ENCODE data around the gene IDI2. TPM values are rescaled to one million over a fixed set of nuclear protein-coding genes. Genes with fewer than 3 reads are reported as not detected.
"Not testable (repeated sequence)": the region's sequence is repeated elsewhere in the genome, so short reads cannot be mapped to it uniquely, and the experiment has no call there.

IDI2 gene
- total RNA-seq, 2 donors from 2014 or later: 0.26 TPM; not detected in 1

DNA sequence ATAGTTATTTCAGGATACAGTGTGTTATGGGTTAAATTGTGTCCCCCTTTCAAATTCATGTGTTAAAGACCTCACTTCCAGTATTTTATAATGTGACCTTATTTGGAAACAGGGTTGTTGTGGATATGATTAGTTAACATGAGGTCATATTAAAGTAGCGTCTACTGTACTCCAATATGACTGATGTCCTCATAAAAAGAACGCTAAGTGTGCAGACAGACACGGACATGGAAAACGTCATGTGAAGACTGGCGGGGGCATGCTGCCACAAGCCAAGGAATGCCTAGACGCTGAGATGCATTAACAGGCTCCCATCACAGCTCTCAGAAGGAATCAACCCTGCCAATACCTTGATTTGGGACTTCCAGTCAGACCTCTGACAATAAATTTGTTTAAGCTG is 29.0 kb upstream of the IDI2 start:
- Mint-ChIP-seq H3K4me3 (peak overlapping the region; percentile 99), H3K27me3 (no peaks in the 10 kb centered on the region), H3K27ac (peak overlapping the region; percentile 97), H3K36me3 (ENCODE audit: low read depth) (peaks cover 92% of the 10 kb centered on the region), H3K4me1 (peaks cover 37% of the 10 kb centered on the region), H3K9me3 (no peaks in the 10 kb centered on the region)
- no peak for ATAC-seq (replicated peaks)

DNA sequence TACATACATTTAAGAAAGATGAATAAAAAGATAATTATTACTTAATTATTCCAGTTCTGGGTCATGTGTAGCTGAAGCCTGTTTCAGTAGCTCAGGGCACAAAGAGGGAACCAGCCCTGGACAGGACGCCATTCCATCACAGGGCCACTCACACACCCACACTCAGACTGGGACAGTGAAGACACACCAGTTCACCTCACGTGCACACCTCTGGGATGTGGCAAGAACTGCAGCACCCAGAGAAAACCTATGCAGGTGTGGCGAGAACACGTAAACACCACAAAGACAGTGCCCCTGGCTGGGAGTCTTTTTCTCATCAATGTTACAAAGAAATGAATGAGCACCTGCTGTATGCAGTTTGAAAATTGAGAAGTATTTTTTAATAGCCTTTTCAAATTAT is 24.9 kb upstream of the IDI2 start:
- peak overlapping the region; percentile 99 for H3K27ac Mint-ChIP-seq
- H3K4me1 Mint-ChIP-seq: peaks cover 34% of the 10 kb centered on the region
- H3K9me3 Mint-ChIP-seq: no peaks in the 10 kb centered on the region
- H3K4me3 Mint-ChIP-seq: peak overlapping the region; percentile 97
- H3K27me3 Mint-ChIP-seq: no peaks in the 10 kb centered on the region
- H3K36me3 Mint-ChIP-seq (ENCODE audit: low read depth): peaks cover 89% of the 10 kb centered on the region
- ATAC-seq (replicated peaks): no peak

DNA sequence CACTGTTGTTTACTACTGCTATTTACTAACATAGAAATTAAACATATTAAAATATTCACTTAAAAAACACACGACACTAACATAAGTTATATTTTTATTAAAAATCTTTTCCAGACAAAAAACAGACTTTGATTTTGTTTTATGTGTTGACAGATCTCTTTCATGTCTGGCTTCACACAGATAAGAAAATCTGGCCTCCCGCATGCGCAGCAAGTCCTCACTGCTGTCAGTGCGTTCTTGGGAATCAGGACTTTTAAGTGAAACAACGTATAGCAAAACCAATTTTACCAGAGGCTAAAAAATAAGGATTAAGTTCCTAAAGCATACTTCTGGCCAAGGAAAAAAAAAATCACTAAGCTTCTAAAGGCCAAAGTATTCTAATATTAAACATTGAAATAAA is 24.5 kb upstream of the IDI2 start:
- Mint-ChIP-seq H3K4me1 (peaks cover 39% of the 10 kb centered on the region), H3K27ac (peak overlapping the region; percentile 99), H3K9me3 (no peaks in the 10 kb centered on the region), H3K27me3 (no peaks in the 10 kb centered on the region), H3K4me3 (peak overlapping the region; percentile 97), H3K36me3 (ENCODE audit: low read depth) (peaks cover 89% of the 10 kb centered on the region)
- ATAC-seq (replicated peaks): no peak

DNA sequence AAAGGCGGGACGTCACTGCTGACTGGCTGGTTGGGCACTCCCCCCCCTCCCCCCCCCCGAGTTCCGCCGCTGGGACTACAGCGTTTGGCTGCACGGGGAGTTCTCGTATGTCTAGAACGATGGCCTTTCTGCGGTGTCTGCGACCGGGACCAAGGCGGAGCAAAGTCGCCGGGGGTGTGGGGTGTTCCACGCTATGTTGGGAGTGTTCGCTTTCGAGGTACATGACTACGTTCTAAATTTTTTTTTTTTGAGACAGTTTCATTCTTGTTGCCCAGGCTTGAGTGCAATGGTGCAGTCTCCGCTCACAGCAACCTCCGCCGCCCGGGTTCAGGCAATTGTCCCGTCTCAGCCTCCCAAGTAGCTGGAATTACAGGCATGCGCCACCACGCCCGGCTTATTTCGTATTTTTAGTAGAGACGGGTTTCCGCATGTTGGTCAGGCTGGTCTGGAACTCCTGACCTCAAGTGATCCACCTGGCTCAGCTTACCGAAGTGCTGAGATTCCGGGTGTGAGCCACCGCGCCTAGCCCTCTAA is 23.8 kb upstream of the IDI2 start:
- peak overlapping the region; percentile 99 for H3K27ac Mint-ChIP-seq
- H3K36me3 Mint-ChIP-seq (ENCODE audit: low read depth): peaks cover 89% of the 10 kb centered on the region

DNA sequence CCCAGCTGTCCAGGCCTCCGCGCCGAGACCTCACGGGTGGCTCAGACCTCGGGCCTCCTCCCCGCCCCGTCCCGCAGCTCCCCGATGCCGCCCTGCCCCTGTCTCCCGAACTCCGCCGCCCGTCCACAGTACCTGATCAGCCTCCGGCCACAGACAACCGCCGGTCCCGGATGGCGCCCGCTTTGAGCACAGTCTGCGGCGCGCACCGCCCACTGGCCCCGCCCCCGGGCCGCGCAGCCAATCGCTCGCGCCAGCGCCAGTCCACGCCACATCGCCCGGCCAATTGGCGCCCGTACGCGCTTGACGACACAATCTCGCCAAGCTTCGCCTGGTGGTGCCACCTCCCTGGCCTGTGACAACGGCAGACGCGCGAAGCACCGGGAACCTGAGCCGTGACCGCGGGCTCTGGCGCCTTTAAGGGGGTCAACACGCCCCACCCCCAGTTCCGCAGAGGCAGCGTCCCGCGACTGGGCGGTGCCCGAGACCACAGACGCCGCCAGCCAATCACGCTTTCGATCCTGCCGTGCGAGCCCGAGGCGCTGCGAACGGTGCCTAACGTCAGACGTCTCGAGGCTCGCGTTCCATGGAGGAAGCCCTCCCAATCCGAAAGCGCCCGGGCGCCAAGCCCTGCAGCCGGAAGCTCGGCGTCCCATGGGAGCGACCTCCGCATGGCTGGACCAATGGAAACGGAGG is 23.2 kb upstream of the IDI2 start, which contains the start of gene IDI1:
IDI1 (minus strand) TSS at position 388 of the 693 bp plus-strand sequence; CDS start at position 272, 116 bp downstream.
- Mint-ChIP-seq H3K4me1 (peaks cover 39% of the 10 kb centered on the region), H3K27me3 (no peaks in the 10 kb centered on the region), H3K4me3 (peak within 1 kb of the TSS; percentile 97), H3K27ac (peak within 1 kb of the TSS; percentile 99), H3K36me3 (ENCODE audit: low read depth) (peaks cover 89% of the 10 kb centered on the region), H3K9me3 (no peaks in the 10 kb centered on the region)
- peak; percentile 88 for ATAC-seq (replicated peaks)

More for the DNA sequence above, 23.8 kb upstream of the IDI2 start:
- peak overlapping the region; percentile 97 for H3K4me3 Mint-ChIP-seq
- H3K27me3 Mint-ChIP-seq: no peaks in the 10 kb centered on the region
- no peaks in the 10 kb centered on the region for H3K9me3 Mint-ChIP-seq
- H3K4me1 Mint-ChIP-seq: peaks cover 40% of the 10 kb centered on the region
- ATAC-seq (replicated peaks): no peak

DNA sequence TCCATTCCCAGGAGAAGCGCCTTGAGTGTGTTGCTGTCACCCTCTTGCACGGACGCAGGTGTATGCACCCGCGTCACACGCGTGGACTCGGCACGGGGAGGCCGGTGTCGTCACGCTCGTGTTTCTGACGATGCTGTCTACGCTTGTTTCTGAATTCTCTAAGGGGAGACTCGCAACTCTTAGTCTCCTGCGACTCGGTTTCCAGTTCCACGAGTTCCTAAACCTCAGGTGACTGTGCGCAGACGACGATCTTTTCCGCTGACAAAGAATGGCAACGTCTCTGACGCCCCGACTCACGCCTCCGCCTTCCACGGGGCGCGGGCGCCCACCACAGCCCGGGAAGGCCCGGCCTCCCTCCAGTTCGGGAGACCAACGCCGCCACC is 22.7 kb upstream of the IDI2 start:
- Mint-ChIP-seq H3K36me3 (ENCODE audit: low read depth) (peaks cover 89% of the 10 kb centered on the region), H3K4me1 (peaks cover 39% of the 10 kb centered on the region), H3K27me3 (no peaks in the 10 kb centered on the region), H3K27ac (peak overlapping the region; percentile 99), H3K9me3 (no peaks in the 10 kb centered on the region), H3K4me3 (peak overlapping the region; percentile 97)
- peak; percentile 21 for ATAC-seq (replicated peaks)

DNA sequence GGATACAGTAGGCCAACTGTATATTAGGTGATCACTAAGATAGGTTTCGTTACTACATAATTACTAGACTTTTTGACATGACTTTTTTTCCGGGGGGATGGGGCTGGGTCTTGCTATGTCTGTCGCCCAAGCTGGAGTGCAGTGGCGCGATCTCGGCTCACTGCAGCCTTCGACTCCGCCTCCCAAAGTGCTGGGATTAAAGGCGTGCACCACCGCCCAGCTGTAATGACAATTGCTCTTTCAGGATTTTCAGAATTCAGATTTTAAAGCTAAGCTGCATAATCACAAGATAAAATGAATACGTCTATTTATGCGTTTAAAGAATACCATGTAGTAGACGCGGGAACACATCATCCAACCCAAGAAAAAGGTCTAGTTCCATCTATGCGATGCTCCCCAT is 22.3 kb upstream of the IDI2 start:
- peaks cover 40% of the 10 kb centered on the region for H3K4me1 Mint-ChIP-seq

DNA sequence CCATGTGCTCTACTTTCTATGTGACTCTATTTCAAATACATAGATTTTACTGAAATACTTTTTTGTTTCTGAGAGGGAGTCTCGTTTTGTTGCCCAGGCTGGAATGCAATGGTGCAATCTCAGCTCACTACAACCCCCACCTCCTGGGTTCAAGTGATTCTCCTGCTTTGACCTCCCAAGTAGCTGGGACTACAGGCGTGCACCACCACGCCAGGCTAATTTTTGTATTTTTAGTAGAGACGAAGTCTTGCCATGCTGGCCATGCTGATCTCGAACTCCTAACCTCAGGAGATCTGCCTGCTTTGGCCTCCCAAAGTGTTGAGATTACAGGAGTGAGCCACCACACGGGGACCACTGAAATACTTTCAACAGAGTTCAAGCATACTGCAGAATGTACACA is 19.8 kb upstream of the IDI2 start:
- Mint-ChIP-seq H3K4me1 (peaks cover 34% of the 10 kb centered on the region), H3K36me3 (ENCODE audit: low read depth) (peaks cover 89% of the 10 kb centered on the region), H3K27me3 (no peaks in the 10 kb centered on the region), H3K9me3 (no peaks in the 10 kb centered on the region), H3K4me3 (peak overlapping the region; percentile 81), H3K27ac (peak overlapping the region; percentile 93)
- ATAC-seq (replicated peaks): no peak

More for the DNA sequence above, 22.3 kb upstream of the IDI2 start:
- peak overlapping the region; percentile 97 for H3K4me3 Mint-ChIP-seq
- peaks cover 89% of the 10 kb centered on the region for H3K36me3 Mint-ChIP-seq (ENCODE audit: low read depth)
- ATAC-seq (replicated peaks): no peak
- H3K27me3 Mint-ChIP-seq: no peaks in the 10 kb centered on the region
- no peaks in the 10 kb centered on the region for H3K9me3 Mint-ChIP-seq
- H3K27ac Mint-ChIP-seq: peak overlapping the region; percentile 99

DNA sequence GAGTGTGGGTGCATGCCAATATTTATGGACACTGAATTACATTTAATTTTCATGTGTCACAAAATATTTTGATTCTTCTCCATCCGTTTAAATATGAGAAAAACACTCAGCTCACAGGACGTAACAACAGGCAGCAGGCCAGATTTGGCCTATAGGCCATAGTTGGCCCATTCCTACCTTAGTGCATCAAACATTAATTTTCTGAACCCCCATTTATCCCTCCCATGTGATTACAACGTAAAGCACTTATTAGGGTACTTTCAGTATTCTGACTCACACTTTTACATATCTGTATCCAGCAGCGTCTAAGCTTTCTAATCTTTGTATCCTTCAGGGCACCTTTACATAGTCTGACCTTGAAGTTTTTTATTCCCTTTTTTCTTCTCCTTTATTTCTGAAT is 19.3 kb upstream of the IDI2 start:
- Mint-ChIP-seq H3K36me3 (ENCODE audit: low read depth) (peaks cover 89% of the 10 kb centered on the region), H3K9me3 (no peaks in the 10 kb centered on the region), H3K4me3 (peak overlapping the region; percentile 81), H3K4me1 (peaks cover 34% of the 10 kb centered on the region), H3K27me3 (no peaks in the 10 kb centered on the region), H3K27ac (peak overlapping the region; percentile 93)
- no peak for ATAC-seq (replicated peaks)

DNA sequence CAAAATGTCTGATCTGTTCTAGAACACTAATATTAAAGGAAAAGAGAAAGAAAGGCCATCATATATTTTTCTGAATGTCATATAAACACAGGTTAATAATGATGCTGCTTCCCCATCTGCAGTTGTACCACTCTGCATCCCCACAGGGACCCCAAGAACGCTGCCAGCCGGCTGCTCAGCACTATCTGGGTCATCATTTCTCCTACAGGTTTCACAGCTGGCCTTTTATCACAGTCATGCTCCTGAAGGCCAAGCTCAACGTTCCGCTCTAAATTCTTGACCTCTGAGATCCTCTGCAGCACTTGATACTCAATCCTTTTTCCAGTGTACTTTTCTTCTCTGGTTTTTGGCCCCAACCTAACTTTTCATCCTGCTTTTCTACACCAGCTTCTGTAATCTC is 18.5 kb upstream of the IDI2 start:
- peaks cover 91% of the 10 kb centered on the region for H3K36me3 Mint-ChIP-seq (ENCODE audit: low read depth)
- peak overlapping the region; percentile 81 for H3K4me3 Mint-ChIP-seq
- no peaks in the 10 kb centered on the region for H3K9me3 Mint-ChIP-seq

DNA sequence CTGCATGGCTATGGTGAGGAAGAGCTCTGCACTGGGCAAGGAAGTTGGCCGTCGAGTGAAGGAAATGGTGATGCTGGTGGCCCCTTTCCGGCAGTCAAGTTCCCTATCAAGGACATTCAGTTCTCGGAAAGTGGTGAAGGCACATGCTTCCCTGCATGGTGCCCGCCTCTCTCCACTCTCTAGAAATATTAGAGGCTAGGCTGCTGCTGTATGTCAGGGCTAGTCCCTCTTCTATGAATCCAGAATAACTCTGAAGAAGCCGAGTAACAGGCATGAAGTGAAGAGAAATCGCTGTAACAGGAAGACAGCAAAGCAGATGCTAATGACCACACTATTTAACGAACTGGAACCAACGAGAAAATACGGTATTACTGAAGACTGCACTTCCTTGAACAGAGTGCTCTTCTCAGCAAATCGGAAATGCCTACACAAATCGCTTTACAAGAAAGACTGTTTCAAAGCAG is 17.9 kb upstream of the IDI2 start:
- Mint-ChIP-seq H3K4me3 (peak overlapping the region; percentile 81), H3K9me3 (no peaks in the 10 kb centered on the region), H3K27me3 (no peaks in the 10 kb centered on the region), H3K36me3 (ENCODE audit: low read depth) (peaks cover 86% of the 10 kb centered on the region), H3K27ac (peak overlapping the region; percentile 93), H3K4me1 (peaks cover 34% of the 10 kb centered on the region)
- peak; percentile 43 for ATAC-seq (replicated peaks)

More for the DNA sequence above, 18.5 kb upstream of the IDI2 start:
- H3K4me1 Mint-ChIP-seq: peaks cover 34% of the 10 kb centered on the region
- no peak for ATAC-seq (replicated peaks)
- H3K27ac Mint-ChIP-seq: peak overlapping the region; percentile 93
- no peaks in the 10 kb centered on the region for H3K27me3 Mint-ChIP-seq

DNA sequence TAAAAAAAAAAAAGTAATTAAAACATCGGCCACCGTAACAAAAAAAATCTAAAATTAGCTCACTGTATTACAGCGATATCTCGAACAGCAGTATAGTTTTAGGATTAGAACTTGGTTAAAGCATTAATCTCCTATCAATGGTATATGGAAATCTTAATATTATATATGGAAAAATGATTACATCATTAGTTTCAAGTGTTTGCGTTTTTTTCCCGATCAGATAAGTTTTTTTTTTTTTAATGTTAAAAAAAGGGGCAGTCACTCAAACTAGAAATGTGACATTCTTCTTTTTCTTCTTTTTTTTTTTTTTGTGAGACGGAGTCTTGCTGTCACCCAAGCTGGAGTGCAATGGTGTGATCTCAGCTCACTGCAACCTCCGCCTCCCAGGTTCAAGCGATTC is 15.9 kb upstream of the IDI2 start:
- Mint-ChIP-seq H3K27me3 (no peaks in the 10 kb centered on the region), H3K27ac (no peak overlapping the region), H3K36me3 (ENCODE audit: low read depth) (peaks cover 92% of the 10 kb centered on the region), H3K4me3 (no peak overlapping the region), H3K9me3 (no peaks in the 10 kb centered on the region), H3K4me1 (peaks cover 26% of the 10 kb centered on the region)
- no peak for ATAC-seq (replicated peaks)

DNA sequence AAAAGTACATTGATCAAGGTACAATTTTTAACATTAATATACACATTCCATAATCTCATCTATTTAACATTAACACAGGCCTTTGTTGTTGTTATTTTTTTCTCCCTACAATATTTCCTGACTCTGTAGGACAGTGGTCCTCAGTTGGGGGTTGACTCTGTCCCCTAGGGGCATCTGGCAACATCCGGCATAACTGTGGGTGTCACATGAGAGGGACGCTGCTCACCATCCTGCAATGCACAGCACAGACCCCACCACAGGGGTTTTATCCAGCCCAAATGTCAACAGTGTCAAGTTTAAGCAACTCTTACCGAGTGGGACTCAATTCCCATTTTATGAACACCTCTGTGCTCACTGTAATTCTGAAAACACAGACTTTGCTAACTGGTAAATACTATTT is 14.5 kb upstream of the IDI2 start:
- ATAC-seq (replicated peaks): no peak
- Mint-ChIP-seq H3K9me3 (no peaks in the 10 kb centered on the region), H3K27ac (no peak overlapping the region), H3K27me3 (no peaks in the 10 kb centered on the region), H3K36me3 (ENCODE audit: low read depth) (peaks cover 85% of the 10 kb centered on the region), H3K4me3 (no peak overlapping the region), H3K4me1 (peaks cover 19% of the 10 kb centered on the region)

DNA sequence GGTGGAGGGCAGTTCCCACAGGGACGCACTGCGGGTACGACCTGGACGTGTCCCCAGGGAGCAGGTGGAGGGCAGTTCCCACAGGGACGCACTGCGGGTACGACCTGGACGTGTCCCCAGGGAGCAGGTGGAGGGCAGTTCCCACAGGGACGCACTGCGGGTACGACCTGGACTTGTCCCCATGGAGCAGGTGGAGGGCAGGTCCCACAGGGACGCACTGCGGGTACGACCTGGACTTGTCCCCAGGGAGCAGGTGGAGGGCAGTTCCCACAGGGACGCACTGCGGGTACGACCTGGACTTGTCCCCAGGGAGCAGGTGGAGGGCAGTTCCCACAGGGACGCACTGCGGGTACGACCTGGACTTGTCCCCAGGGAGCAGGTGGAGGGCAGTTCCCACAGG is 13.1 kb upstream of the IDI2 start:
- not testable (repeated sequence) for ATAC-seq (replicated peaks); H3K4me1 Mint-ChIP-seq; H3K27me3 Mint-ChIP-seq; H3K9me3 Mint-ChIP-seq; H3K27ac Mint-ChIP-seq; H3K4me3 Mint-ChIP-seq
- H3K36me3 Mint-ChIP-seq (ENCODE audit: low read depth): peaks cover 71% of the 10 kb centered on the region

DNA sequence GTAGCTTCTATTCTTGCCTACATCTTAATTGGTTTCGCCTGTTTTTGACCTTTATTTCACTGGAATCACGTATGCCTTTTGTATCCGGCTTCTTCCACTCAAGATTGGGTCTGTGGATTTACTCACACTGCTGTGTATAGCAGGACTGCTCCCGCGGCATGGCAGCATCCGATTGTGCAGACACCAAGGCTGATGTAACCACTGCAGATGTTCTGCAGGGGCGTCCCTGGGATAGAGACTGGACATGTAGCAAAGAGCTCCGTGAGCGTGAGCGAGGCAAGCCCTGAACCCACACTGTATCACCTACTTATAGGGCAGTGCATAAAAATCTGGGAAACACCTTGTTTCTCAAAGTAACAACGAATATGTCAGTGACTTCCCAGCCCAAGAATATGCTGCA is 11.4 kb upstream of the IDI2 start:
- no peak for ATAC-seq (replicated peaks)
- H3K27me3 Mint-ChIP-seq: no peaks in the 10 kb centered on the region
- H3K36me3 Mint-ChIP-seq (ENCODE audit: low read depth): peaks cover 55% of the 10 kb centered on the region
- H3K9me3 Mint-ChIP-seq: no peaks in the 10 kb centered on the region
- H3K27ac Mint-ChIP-seq: peak overlapping the region; percentile 64
- H3K4me3 Mint-ChIP-seq: peak overlapping the region; percentile 53
- H3K4me1 Mint-ChIP-seq: no peaks in the 10 kb centered on the region

Measured in activated T-helper 17 cell treated with anti-CD3 and anti-CD28 coated beads, Interleukin-2, amount 50 U/mL, for 72 hours (primary cell).